AG04450 (cell line): Measurements from ENCODE around the gene NDOR1. TPM values are rescaled to one million over a fixed set of nuclear protein-coding genes. Genes with fewer than 3 reads are reported as not detected.

ENCODE experiments used
- CTCF ChIA-PET: fragments of 300-600, 350-600 bp; formaldehyde crosslinking; extraction: SDS; loops from one replicate; lab custom pipeline; 2022; ENCODE audit warnings: antibody characterized with exemption, inconsistent platforms; lab: Charles Lee
- POLR2A ChIA-PET: fragments of 350-600 bp; formaldehyde crosslinking; extraction: SDS; loops from one replicate; lab custom pipeline; 2021; ENCODE audit warnings: antibody characterized with exemption, inconsistent platforms; lab: Yijun Ruan, JAX
- DNase-seq: peaks from one replicate; pipeline ENCODE4 v3.0.0-alpha.2; 2011; ENCODE audit warnings: low read depth, low spot score
- H3K27ac ChIP-seq: one replicate; pipeline ENCODE4 v1.5.1; 2012; ENCODE audit warnings: low read depth, low read length, control low read depth
- H3K27me3 ChIP-seq: one replicate; pipeline ENCODE4 v1.6.0; 2012; ENCODE audit warnings: low read length; ENCODE audit not compliant: control insufficient read depth, insufficient read depth
- H3K4me3 ChIP-seq: 2 replicates; pipeline ENCODE4 v1.5.1; 2011; ENCODE audit warnings: mild to moderate bottlenecking, low read depth, low read length, control low read depth
- H3K9me3 ChIP-seq: 2 replicates; pipeline ENCODE4 v1.5.1; 2012; ENCODE audit warnings: low read length; ENCODE audit not compliant: control insufficient read depth, insufficient read depth
- polyA plus RNA-seq: library from polyadenylated mRNA; depleted of rRNA; stranded (reverse); fragments of >200 nt; gene quantifications from 2 replicates; pipeline ENCODE4 v1.2.3, GENCODE V29; 2011
- TF ChIP-seq, protein P1 (sequence below): IDR thresholded peaks from 2 replicates; pipeline ENCODE4 v1.5.1; 2011; ENCODE audit warnings: low read depth, low read length, control low read depth, inconsistent platforms

The NDOR1 gene
- polyA plus RNA-seq, 1 experiment: 2.8 TPM

DNA sequence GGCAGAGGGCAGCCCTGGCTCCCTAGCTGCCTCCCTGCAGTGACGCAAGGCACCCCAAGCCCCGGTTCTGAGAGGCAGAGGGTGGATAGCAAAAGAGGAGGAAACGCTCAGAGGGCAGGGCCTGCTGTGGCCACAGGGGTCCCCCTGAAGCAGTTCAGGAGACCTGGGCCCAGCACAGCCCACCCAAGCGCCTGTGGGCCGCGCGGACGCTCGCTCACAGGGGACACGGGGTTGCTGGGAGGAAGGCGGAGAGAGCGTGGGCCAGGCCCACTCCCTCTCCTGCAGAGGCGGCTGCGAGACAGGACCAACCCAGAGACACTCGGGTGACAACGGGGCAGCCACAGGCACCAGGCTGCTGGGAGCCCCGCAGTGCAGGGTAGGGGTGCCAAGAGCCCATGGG lies 25.7 kb upstream of the NDOR1 start:
- CTCF ChIA-PET: no interaction called here
- no peak for DNase-seq
- H3K27ac ChIP-seq: no peak overlapping the region
- no peak overlapping the region for H3K4me3 ChIP-seq
- POLR2A ChIA-PET: interaction anchor here (1.2 kb wide), 3 partner anchors 9 to 61 kb away, joined by 3 read pairs; partner anchors contain the start of gene TUBB4B
- TF ChIP-seq, protein P1, sequence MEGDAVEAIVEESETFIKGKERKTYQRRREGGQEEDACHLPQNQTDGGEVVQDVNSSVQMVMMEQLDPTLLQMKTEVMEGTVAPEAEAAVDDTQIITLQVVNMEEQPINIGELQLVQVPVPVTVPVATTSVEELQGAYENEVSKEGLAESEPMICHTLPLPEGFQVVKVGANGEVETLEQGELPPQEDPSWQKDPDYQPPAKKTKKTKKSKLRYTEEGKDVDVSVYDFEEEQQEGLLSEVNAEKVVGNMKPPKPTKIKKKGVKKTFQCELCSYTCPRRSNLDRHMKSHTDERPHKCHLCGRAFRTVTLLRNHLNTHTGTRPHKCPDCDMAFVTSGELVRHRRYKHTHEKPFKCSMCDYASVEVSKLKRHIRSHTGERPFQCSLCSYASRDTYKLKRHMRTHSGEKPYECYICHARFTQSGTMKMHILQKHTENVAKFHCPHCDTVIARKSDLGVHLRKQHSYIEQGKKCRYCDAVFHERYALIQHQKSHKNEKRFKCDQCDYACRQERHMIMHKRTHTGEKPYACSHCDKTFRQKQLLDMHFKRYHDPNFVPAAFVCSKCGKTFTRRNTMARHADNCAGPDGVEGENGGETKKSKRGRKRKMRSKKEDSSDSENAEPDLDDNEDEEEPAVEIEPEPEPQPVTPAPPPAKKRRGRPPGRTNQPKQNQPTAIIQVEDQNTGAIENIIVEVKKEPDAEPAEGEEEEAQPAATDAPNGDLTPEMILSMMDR: no peak
- H3K27me3 ChIP-seq: no peaks in the 10 kb centered on the region
- no peaks in the 10 kb centered on the region for H3K9me3 ChIP-seq

GRCh38 chr9:137180491-137180890 lies 25.0 kb upstream of the NDOR1 start:
- no peak overlapping the region for H3K27ac ChIP-seq
- H3K9me3 ChIP-seq: no peaks in the 10 kb centered on the region
- ChIA-PET CTCF (no interaction called here), POLR2A (interaction anchor here (1.2 kb wide), 2 partner anchors 8 to 60 kb away, joined by 3 read pairs; partner anchors contain the start of gene TUBB4B)
- DNase-seq: no peak
- H3K27me3 ChIP-seq: no peaks in the 10 kb centered on the region
- TF ChIP-seq, protein P1: no peak
- no peak overlapping the region for H3K4me3 ChIP-seq

- CTCF ChIA-PET: no interaction called here
- no peak for DNase-seq
Observed at GRCh38 chr9:137181680-137182079, 23.8 kb upstream of the NDOR1 start.

GRCh38 chr9:137182836-137183235 lies 22.7 kb upstream of the NDOR1 start:
- no peak overlapping the region for H3K27ac ChIP-seq
- TF ChIP-seq, protein P1: no peak
- H3K9me3 ChIP-seq: no peaks in the 10 kb centered on the region; the same call in 1 of the 2 replicates
- no peak for DNase-seq
- H3K27me3 ChIP-seq: no peaks in the 10 kb centered on the region
- no peak overlapping the region for H3K4me3 ChIP-seq
- ChIA-PET POLR2A (interaction anchor here (1.4 kb wide), 1 partner anchor 58 kb away, joined by 6 read pairs; the partner anchor contains the start of gene TUBB4B), CTCF (no interaction called here)

More at GRCh38 chr9:137181680-137182079, 23.8 kb upstream of the NDOR1 start:
- Histone ChIP-seq H3K27me3 (no peaks in the 10 kb centered on the region), H3K27ac (no peak overlapping the region), H3K9me3 (no peaks in the 10 kb centered on the region), H3K4me3 (no peak overlapping the region)
- TF ChIP-seq, protein P1: no peak
- POLR2A ChIA-PET: interaction anchor here (1.4 kb wide), 1 partner anchor 59 kb away, joined by 6 read pairs; the partner anchor contains the start of gene TUBB4B

DNA sequence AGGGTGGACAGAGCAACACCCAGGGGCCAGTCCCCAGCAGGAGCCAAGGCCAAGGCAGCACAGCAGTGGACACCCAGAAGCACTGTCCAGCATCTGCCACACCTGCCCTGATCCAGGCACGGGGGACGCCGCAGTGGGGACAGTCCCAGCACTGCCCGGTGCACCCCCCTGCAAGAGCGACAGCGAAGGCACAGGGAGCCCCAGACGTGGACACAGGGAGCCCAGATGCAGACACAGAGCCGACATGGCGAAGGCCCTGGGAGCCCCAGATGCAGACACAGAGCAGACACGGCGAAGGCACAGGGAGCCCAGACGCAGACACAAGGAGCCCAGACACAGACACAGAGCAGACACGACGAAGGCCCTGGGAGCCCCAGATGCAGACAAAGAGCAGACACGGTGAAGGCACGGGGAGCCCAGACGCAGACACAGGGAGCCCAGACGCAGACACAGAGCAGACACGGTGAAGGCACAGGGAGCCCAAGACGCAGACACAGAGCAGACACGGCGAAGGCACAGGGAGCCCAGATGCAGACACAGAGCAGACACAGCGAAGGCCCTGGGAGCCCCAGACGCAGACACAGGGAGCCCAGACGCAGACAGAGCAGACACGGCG lies 21.4 kb upstream of the NDOR1 start:
- CTCF ChIA-PET: no interaction called here
- no peak for DNase-seq
- TF ChIP-seq, protein P1: no peak
- no peak overlapping the region for H3K27ac ChIP-seq
- no peak overlapping the region for H3K4me3 ChIP-seq
- H3K27me3 ChIP-seq: no peaks in the 10 kb centered on the region
- H3K9me3 ChIP-seq: no peaks in the 10 kb centered on the region; the same call in 1 of the 2 replicates
- POLR2A ChIA-PET: no interaction called here
